Muscle layer of colon (tissue), 2 donors: ENCODE data around the gene CD99.

ENCODE experiments used
- H3K27ac ChIP-seq: one replicate; pipeline ENCODE4 v1.7.0; 2013; ENCODE audit warnings: low read depth, mild to moderate bottlenecking, low read length, moderate library complexity
- H3K27me3 ChIP-seq, 2 donors: one replicate each; pipeline ENCODE4 v1.7.0; 2013; ENCODE audit warnings: low read length in 2 of 2, mild to moderate bottlenecking in 2 of 2; ENCODE audit not compliant: insufficient read depth in 2 of 2, control insufficient read depth in 1 of 2
- H3K36me3 ChIP-seq: one replicate; pipeline ENCODE4 v1.7.0; 2013; ENCODE audit warnings: mild to moderate bottlenecking, low read length; ENCODE audit not compliant: insufficient read depth
- H3K4me1 ChIP-seq: one replicate; pipeline ENCODE4 v1.7.0; 2013; ENCODE audit warnings: mild to moderate bottlenecking, low read length; ENCODE audit not compliant: insufficient read depth
- H3K4me3 ChIP-seq, 2 donors: one replicate each; pipeline ENCODE4 v1.7.0; 2013; ENCODE audit warnings: low read length in 2 of 2, low read depth in 1 of 2, mild to moderate bottlenecking in 1 of 2, moderate library complexity in 1 of 2
- H3K9ac ChIP-seq: one replicate; pipeline ENCODE4 v1.7.0; 2013; ENCODE audit warnings: low read length
- H3K9me3 ChIP-seq: one replicate; pipeline ENCODE4 v1.7.0; 2013; ENCODE audit warnings: mild to moderate bottlenecking, low read length
- donor health status: abdominal sarcoma.
- donor health status: Adenocarcinoma of cecum.

The CD99 gene

DNA sequence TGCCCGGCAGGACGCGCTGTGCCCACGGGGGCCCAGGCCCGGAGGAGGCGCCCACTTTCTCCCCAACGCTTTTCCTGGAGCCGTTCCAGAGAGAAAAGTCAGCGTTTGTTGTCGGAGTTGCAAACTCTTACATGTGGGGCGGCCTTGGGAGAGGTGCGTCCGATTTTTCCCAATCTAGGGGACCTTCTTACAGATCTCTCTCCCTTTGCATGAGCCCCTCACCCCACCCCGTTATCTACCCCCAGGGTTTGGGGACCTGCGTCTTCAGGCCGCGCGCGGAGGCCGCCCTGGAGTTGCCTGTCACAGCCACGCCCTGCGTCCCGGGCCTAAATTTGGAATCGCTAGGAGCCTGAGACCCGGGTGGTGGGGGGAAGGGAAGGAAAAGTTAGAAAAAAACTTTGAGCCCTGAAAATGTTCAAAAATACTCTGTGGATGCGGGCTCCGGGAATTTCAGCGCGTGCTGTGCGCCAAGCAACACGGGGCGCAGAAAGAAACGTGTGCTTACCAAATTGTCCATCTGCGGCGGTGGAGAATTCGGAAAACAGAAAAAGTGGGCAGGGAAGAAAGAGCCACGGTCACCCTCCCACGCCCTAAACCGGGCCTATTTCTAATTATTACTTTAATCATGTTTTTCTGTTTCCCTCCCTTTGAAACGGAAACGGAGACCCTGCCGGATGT, 587 bp downstream of the CD99 start:
- peak overlapping the region; percentile 75 for H3K9ac ChIP-seq
- H3K4me1 ChIP-seq: peaks cover 33% of the 10 kb centered on the region
- peak overlapping the region; percentile 71 to 76 for H3K4me3 ChIP-seq
- H3K36me3 ChIP-seq: peaks cover 3% of the 10 kb centered on the region
- H3K9me3 ChIP-seq: no peaks in the 10 kb centered on the region
- peak overlapping the region; percentile 71 for H3K27ac ChIP-seq
- no peaks in the 10 kb centered on the region for H3K27me3 ChIP-seq

DNA sequence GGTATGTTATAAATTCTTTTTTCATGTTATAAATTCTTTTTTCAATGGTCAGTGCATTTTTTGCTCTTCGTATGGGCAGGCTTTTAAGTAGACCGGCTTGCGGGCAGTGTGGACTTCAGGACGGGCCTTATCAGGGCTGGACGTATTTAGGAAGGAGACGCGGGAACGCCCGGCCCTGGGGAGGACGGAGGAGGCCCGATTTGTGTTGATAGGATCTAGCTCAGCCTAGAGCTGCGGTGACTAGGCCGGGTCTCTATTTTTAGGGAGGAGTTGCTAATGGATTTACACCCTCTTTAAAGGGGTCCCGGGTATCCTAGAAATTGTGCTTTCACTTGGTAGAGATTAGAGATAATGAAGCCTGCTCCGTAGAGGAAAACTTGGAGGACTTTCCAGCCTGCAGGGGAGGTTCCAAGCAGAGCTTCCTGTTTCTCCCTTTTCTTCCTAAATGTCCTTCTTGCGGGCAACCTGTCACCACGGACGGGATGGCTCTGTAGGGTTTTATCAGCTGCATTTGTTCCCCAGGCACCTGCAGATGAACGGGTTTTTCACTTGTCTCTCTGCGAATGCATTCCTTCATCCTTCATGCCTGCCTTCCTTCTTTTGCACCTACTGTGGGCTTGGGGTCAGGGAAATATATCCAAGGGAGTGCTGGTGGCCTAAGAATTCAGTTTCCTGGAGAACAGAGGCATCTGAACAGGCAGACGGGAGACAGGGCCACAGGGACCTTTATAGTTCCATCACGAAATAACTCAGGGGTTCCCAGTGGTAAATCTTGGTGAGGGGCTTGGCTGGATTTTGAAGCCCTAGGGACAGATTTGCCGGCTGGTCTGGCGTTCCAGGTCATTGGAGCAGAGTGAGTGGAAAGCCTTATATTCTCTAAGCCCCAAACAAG, 1.4 kb downstream of the CD99 start:
- Histone ChIP-seq H3K27ac (peak overlapping the region; percentile 71), H3K27me3 (no peaks in the 10 kb centered on the region), H3K4me1 (peaks cover 41% of the 10 kb centered on the region), H3K4me3 (peak overlapping the region; percentile 71 to 76), H3K9ac (peak overlapping the region; percentile 75), H3K9me3 (no peaks in the 10 kb centered on the region), H3K36me3 (peaks cover 4% of the 10 kb centered on the region)

DNA sequence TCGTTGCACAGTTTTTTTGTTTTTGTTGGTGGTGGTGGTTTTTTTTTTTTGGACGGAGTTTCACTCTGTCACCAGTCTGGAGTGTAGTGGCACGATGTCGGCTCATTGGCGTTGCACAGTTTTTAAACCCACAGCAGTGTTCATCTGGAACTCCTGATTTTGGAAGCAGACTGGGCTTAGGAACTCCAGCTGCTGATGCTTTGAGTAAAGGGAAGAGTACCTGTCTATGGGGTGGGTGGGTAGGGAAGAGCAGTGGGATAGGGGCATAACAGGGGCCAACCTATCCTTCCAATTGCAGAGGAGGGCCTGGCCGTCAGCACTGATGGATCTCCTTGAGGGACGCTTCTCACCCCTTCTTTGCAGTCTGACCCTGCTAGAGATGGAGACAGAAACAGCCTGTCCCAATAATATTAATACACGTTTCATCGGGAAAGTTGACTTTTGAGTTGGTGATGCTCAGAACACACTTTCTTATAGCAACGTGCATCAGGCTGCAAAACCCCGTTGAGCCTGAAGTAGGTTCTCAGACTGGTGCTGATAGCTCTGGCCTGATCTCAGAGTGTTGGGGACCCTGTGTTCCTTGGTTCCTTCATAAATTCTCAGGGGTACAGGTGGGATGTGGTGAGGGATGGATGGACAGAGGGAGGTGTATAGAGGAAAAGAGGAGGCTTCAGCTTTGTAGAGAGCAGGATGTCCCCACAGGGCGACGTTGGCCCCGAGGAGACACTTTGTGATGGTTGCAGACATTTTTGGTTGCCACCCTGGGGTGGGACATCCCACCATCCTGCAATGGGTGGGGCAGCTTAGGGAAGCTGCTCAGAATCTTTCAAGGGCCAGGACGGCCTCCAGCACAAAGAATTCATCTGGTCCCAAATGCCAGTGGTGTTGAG, 2.3 kb downstream of the CD99 start:
- Histone ChIP-seq H3K4me3 (peak overlapping the region in 1 of 2 donors; percentile 71), H3K9me3 (no peaks in the 10 kb centered on the region), H3K4me1 (peaks cover 47% of the 10 kb centered on the region), H3K27me3 (no peaks in the 10 kb centered on the region), H3K9ac (no peak overlapping the region), H3K36me3 (peaks cover 4% of the 10 kb centered on the region), H3K27ac (peak overlapping the region; percentile 71)

DNA sequence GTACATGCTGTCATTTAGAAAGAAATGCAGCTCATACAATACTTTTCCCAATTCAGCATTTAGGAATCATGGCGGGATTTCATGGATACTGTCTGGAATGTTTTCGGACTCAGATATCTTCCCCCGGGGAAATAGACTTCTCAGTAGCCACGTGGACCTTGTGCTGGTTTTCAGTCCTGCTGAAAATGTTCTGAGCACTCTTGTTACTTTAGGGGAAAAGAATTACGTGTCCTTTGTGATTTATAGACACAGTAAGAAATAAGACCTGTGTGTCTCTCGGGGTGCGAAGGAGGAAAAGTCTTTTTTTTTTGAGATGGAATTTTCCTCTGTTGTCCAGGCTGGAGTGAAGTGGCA, 3.8 kb downstream of the CD99 start:
- Histone ChIP-seq H3K9me3 (no peaks in the 10 kb centered on the region), H3K9ac (no peak overlapping the region), H3K4me1 (peaks cover 50% of the 10 kb centered on the region), H3K36me3 (peaks cover 4% of the 10 kb centered on the region), H3K4me3 (peak overlapping the region in 1 of 2 donors; percentile 2), H3K27me3 (no peaks in the 10 kb centered on the region), H3K27ac (peak overlapping the region; percentile 64)

DNA sequence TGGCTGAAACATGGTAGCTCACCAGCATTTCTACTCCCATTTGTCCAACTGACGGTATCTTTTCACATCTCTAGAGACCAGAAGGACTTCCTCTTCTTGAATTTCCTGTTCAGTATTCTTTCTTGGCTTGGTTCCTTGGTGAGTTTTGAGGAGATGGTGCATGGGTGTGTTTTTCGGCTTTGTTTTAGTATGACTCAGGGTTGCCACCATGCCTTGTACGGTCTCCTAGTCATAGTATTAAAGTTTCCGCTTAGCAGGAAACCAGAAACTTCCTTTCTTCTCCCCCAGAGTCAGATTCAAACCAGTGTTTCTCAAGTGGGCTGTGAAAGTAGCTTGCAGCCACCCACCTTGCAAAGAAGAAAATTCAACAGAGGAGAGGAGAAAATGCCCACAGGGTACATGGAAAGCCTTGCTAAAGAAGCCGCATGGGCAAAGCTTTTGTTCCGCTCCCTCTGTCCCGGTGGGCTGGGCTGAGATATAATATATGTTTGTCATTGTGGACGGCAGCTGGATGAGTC, 5.7 kb downstream of the CD99 start:
- Histone ChIP-seq H3K4me3 (no peak overlapping the region), H3K27ac (peak overlapping the region; percentile 28), H3K27me3 (no peaks in the 10 kb centered on the region), H3K4me1 (peaks cover 56% of the 10 kb centered on the region), H3K9me3 (no peaks in the 10 kb centered on the region), H3K9ac (no peak overlapping the region), H3K36me3 (peaks cover 4% of the 10 kb centered on the region)

DNA sequence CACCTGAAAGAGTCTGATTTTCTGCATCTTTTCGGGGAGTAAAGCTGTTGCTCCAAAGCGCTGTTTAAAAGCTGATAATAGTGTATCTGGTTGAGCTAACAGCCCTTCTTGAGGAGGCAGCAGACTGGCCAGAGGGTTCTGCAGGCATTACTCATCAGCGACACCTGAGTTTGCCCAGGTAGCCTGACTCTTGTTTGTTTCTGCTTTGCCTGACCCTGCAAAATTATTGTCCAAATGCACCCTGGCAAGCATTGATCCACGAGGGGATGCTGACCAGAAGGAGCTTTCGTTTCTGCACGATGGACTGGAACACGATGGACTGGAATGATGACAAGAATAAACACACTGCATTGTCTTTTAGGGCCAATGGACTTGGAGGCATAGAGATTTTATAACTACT, 6.2 kb downstream of the CD99 start:
- Histone ChIP-seq H3K4me1 (peaks cover 59% of the 10 kb centered on the region), H3K4me3 (peak overlapping the region in 1 of 2 donors; percentile 16), H3K9ac (no peak overlapping the region), H3K27me3 (no peaks in the 10 kb centered on the region), H3K36me3 (peaks cover 4% of the 10 kb centered on the region), H3K9me3 (no peaks in the 10 kb centered on the region), H3K27ac (peak overlapping the region; percentile 28)

DNA sequence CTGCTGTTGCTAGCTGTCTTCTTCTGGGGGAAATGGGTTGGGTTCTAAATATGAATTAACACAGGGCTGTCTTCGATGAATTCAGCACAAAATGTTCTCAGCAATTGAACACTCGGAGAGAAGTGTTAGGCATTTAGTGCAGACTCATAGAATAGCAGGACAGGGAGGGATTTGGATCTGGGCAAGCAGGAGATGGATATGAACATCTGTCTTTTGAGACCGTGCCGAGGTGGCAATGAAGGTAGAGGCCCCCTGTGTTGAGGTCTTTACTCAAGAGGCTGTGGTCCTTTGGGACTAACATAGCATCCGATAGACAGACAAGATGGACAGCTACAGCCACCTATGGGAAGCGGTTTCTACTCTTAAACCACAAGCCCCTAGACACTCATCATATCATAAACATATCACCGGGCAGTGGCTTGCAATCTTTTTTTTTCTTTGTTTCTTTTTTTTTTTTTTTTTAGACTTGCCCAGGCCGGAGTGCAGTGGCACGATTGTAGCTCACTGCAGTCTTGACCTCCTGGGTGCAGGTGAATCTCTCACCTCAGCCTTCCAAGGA, 6.7 kb downstream of the CD99 start:
- Histone ChIP-seq H3K27me3 (no peaks in the 10 kb centered on the region), H3K36me3 (peaks cover 4% of the 10 kb centered on the region), H3K4me1 (peaks cover 56% of the 10 kb centered on the region), H3K9me3 (no peaks in the 10 kb centered on the region), H3K9ac (no peak overlapping the region), H3K27ac (peak overlapping the region; percentile 28), H3K4me3 (peak overlapping the region in 1 of 2 donors; percentile 16)

DNA sequence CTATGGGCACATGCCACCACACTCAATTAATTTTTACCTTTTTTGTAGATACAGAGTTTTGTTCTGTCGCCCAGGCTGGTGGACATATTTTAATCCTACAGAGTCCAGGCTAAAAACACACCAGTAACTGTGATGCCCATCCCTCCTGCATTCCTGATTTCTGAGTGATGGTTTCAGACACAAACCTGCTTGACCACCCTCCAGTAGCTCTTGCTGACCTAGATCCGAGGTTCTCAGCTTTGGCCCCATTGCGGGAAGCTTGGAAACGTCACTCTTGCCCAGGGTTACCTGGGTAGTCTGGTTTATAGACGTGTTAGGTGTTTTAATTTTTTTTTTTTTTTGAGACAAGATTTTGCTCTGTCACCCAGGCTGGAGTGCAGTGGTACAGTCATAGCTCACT, 7.5 kb downstream of the CD99 start:
- H3K27me3 ChIP-seq: no peaks in the 10 kb centered on the region
- H3K27ac ChIP-seq: peak overlapping the region; percentile 24
- H3K4me1 ChIP-seq: peaks cover 55% of the 10 kb centered on the region

DNA sequence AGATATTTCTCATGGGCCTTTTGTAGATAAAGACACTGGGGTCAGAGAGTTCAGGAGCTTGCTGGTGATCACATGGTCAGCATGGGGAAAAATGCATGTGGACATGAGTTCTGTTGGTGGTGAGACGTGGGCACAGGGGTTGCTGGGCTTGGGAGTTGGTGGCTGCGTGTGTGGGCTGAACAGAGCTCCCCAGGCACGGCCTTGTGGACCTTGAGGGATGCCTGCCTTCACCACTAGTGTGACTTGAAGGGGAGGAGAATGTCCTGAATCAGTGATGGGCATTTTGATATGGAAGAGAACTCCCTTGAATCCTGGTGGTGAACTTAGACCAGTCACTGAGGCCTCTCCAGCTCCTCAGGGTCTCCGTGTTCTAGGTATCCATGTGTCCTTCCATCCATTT, 8.9 kb downstream of the CD99 start:
- no peak overlapping the region for H3K4me3 ChIP-seq
- peaks cover 4% of the 10 kb centered on the region for H3K36me3 ChIP-seq
- H3K27me3 ChIP-seq: no peaks in the 10 kb centered on the region
- H3K9ac ChIP-seq: no peak overlapping the region
- no peak overlapping the region for H3K27ac ChIP-seq
- H3K9me3 ChIP-seq: no peaks in the 10 kb centered on the region
- H3K4me1 ChIP-seq: peaks cover 61% of the 10 kb centered on the region

More for the DNA sequence above, 7.5 kb downstream of the CD99 start:
- H3K9ac ChIP-seq: no peak overlapping the region
- H3K9me3 ChIP-seq: no peaks in the 10 kb centered on the region
- H3K36me3 ChIP-seq: peaks cover 4% of the 10 kb centered on the region
- H3K4me3 ChIP-seq: no peak overlapping the region

DNA sequence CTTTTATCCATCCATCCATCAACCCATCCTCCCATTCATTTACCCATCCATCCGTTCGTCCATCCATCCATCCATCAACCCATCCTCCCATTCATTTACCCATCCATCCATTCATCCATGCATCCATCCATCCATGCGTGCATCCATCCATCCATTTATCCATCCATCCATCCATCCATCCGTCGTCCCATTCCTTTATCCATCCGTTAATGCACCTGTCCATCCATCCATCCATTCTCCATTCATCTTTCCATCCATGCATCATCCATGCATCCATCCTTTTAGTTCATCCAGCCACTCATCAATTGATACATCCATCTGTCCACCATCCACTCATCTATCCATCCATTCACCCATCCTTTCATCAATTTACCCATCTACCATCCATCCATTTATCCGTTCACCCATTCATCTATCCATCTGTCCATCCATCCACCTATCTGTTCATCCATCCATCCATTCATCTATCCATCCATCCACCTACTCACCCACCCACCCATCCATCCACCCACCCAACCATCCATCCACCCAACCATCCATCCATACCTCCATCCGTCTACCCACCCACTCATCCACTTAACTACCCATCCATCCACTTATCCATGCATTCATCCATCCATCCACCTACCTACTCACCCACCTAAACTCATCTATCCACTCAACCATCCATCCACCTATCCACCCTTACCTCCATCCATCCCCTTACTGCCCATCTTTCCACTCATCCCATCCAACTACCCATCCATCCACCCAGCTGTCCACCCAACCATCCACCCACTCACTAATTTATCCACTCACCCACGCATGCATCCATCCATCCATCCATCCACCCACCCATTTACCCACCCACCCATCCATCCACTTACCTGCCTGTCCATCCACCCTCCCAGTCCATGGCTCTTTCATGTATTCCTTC, 9.6 kb downstream of the CD99 start:
- H3K27ac ChIP-seq: no peak overlapping the region
- H3K9me3 ChIP-seq: no peaks in the 10 kb centered on the region
- H3K4me1 ChIP-seq: peaks cover 61% of the 10 kb centered on the region
- no peak overlapping the region for H3K9ac ChIP-seq
- H3K36me3 ChIP-seq: peaks cover 4% of the 10 kb centered on the region
- H3K4me3 ChIP-seq: no peak overlapping the region
- H3K27me3 ChIP-seq: no peaks in the 10 kb centered on the region
